HepG2 (cell line): ENCODE data around the gene NPHP4. TPM values are rescaled to one million over a fixed set of nuclear protein-coding genes. Genes with fewer than 3 reads are reported as not detected.

Source experiments
- ATAC-seq: fragments of 200-7000 bp; cut with Tn5 transposase; 3 replicates; pipeline ENCODE4 v1.9.1; 2020; ENCODE audit warnings: mild to moderate bottlenecking, moderate library complexity
- BruUV-seq: library from RNA; stranded (reverse); fragments of 400-500 nt; replicated peaks from 2 replicates; lab custom pipeline; 2021; lab: Mats Ljungman, UMichigan
- CTCF ChIA-PET: fragments of 300-600 bp; formaldehyde crosslinking; extraction: SDS; loops from one replicate; lab custom pipeline; 2021; ENCODE audit warnings: low total read pairs, inconsistent platforms, low intra/inter-chr PET ratio; lab: Yijun Ruan, JAX
- POLR2A ChIA-PET: fragments of 350-600 bp; sonication (Branson Sonifier 250); formaldehyde crosslinking; loops from one replicate; lab custom pipeline; 2020; ENCODE audit warnings: antibody characterized with exemption, inconsistent platforms; lab: Yijun Ruan, JAX
- DNase-seq: peaks from one replicate; pipeline ENCODE4 v3.0.0-alpha.2; 2015; ENCODE audit warnings: low spot score
- FAIRE-seq: peaks from 3 replicates; lab custom pipeline; 2011; peaks lifted over from hg19 to GRCh38; lab: Jason Lieb, UNC
- H2AFZ ChIP-seq: one replicate; pipeline ENCODE4 v1.6.1; 2011; ENCODE audit warnings: low read length, inconsistent platforms
- H3K27ac ChIP-seq: fragments of 300-600 bp; 3 replicates; pipeline ENCODE4 v1.8.0; 2011; ENCODE audit warnings: mixed run types, mild to moderate bottlenecking, mixed read lengths, low read length, inconsistent platforms; ENCODE audit not compliant: insufficient read depth; ENCODE audit errors: extremely low read length
- H3K27me3 ChIP-seq, 2 experiments: fragments of 200-600 bp in 1 of 2; 2 replicates in 1 of 2; 3 replicates in 1 of 2; pipeline versions ENCODE4 v1.6.0 to v1.8.0; 2011; ENCODE audit warnings: low read length in 2 of 2, mild to moderate bottlenecking in 2 of 2, moderate library complexity in 2 of 2, inconsistent platforms in 1 of 2; ENCODE audit not compliant: insufficient read depth in 2 of 2, control insufficient read depth in 1 of 2
- H3K36me3 ChIP-seq, 2 experiments: fragments of 200-600 bp in 1 of 2; replicated peaks in 1 of 2; 2 replicates in 1 of 2; 3 replicates in 1 of 2; pipeline versions ENCODE4 v1.5.1 to v1.8.0; 2011; ENCODE audit warnings: low read length in 2 of 2, inconsistent platforms in 1 of 2; ENCODE audit not compliant: insufficient read depth in 2 of 2, control insufficient read depth in 1 of 2
- H3K4me1 ChIP-seq: 2 replicates; pipeline ENCODE4 v1.5.1; 2012; ENCODE audit warnings: low read length, inconsistent platforms; ENCODE audit not compliant: insufficient read depth
- H3K4me2 ChIP-seq: 2 replicates; pipeline ENCODE4 v1.6.0; 2011; ENCODE audit warnings: low read depth, low read length, inconsistent platforms
- H3K4me3 ChIP-seq, 3 experiments: fragments of 200-600 bp in 1 of 3; sonication (generic), shearing (Covaris generic) in 1 of 3; replicated peaks in 1 of 3; 2 replicates each; pipeline ENCODE4 v1.5.1; 2011 to 2016; ENCODE audit warnings: low read length in 3 of 3, inconsistent platforms in 2 of 3, low read depth in 2 of 3, mild to moderate bottlenecking in 2 of 3, control low read depth in 1 of 3, mixed read lengths in 1 of 3; ENCODE audit not compliant: insufficient read depth in 1 of 3
- H3K79me2 ChIP-seq: one replicate; pipeline ENCODE4 v1.6.1; 2011; ENCODE audit warnings: low read length, inconsistent platforms; ENCODE audit not compliant: insufficient read depth
- H3K9ac ChIP-seq: 2 replicates; pipeline ENCODE4 v1.6.0; 2011; ENCODE audit warnings: mild to moderate bottlenecking, low read depth, low read length, inconsistent platforms; ENCODE audit not compliant: insufficient read depth
- H3K9me3 ChIP-seq: 2 replicates; pipeline ENCODE4 v1.5.1; 2012; ENCODE audit warnings: mild to moderate bottlenecking, low read length
- H4K20me1 ChIP-seq: 2 replicates; pipeline ENCODE4 v1.6.0; 2011; ENCODE audit warnings: inconsistent platforms, mild to moderate bottlenecking, low read length, moderate library complexity; ENCODE audit not compliant: insufficient read depth
- BHLHE40 ChIP-seq: IDR thresholded peaks from 2 replicates; pipeline ENCODE4 v1.6.1; 2011; ENCODE audit warnings: low read length, improper control_type of control experiment
- DPF2 ChIP-seq: sonication (generic); formaldehyde crosslinking; IDR thresholded peaks from 2 replicates; pipeline ENCODE4 v1.4.0; 2020; ENCODE audit warnings: mild to moderate bottlenecking, low read depth, missing genetic modification reagents, borderline replicate concordance
- HDAC2 ChIP-seq: sonication (generic); formaldehyde crosslinking; IDR thresholded peaks from 2 replicates; pipeline ENCODE4 v1.4.0; 2020; ENCODE audit warnings: missing genetic modification reagents
- MLLT10 ChIP-seq: sonication (generic); formaldehyde crosslinking; IDR thresholded peaks from 2 replicates; pipeline ENCODE4 v1.4.0; 2020; ENCODE audit warnings: missing genetic modification reagents
- PHF20 ChIP-seq: sonication (generic); formaldehyde crosslinking; IDR thresholded peaks from 2 replicates; pipeline ENCODE4 v1.5.0; 2020; ENCODE audit warnings: mild to moderate bottlenecking, missing genetic modification reagents
- RARA ChIP-seq: IDR thresholded peaks from 2 replicates; pipeline ENCODE4 v1.6.1; 2016; ENCODE audit warnings: missing genetic modification reagents, missing compliant biosample characterization
- RFXAP ChIP-seq: sonication (generic); formaldehyde crosslinking; IDR thresholded peaks from 2 replicates; pipeline ENCODE4 v1.4.0; 2020; ENCODE audit warnings: missing genetic modification reagents, borderline replicate concordance
- SIN3B ChIP-seq: fragments of 150-350 bp; IDR thresholded peaks from 2 replicates; pipeline ENCODE4 v1.6.1; 2014; ENCODE audit warnings: low read length
- SP140L ChIP-seq: sonication (generic); formaldehyde crosslinking; IDR thresholded peaks from 2 replicates; pipeline ENCODE4 v1.4.0; 2020; ENCODE audit warnings: missing genetic modification reagents, borderline replicate concordance
- SP5 ChIP-seq: IDR thresholded peaks from 2 replicates; pipeline ENCODE4 v1.6.1; 2016; ENCODE audit warnings: low read depth, borderline replicate concordance
- ZBTB40 ChIP-seq, 2 experiments: fragments of 450-650 bp in 1 of 2; sonication (generic) in 1 of 2; formaldehyde crosslinking in 1 of 2; IDR thresholded peaks; 2 replicates each; pipeline versions ENCODE4 v1.6.1 to v1.8.0; 2016 to 2022; ENCODE audit warnings: antibody characterized with exemption in 1 of 2, mild to moderate bottlenecking in 1 of 2, missing genetic modification reagents in 1 of 2
- ZNF350 ChIP-seq: sonication (generic); formaldehyde crosslinking; IDR thresholded peaks from 2 replicates; pipeline ENCODE4 v1.4.0; 2020; ENCODE audit warnings: mild to moderate bottlenecking, low read depth, missing genetic modification reagents, borderline replicate concordance
- ZNF510 ChIP-seq: sonication (generic); formaldehyde crosslinking; IDR thresholded peaks from 2 replicates; pipeline ENCODE4 v1.4.0; 2020; ENCODE audit warnings: low read depth, mild to moderate bottlenecking, missing genetic modification reagents
- ZNF678 ChIP-seq: sonication (generic); formaldehyde crosslinking; IDR thresholded peaks from 2 replicates; pipeline ENCODE4 v1.4.0; 2020; ENCODE audit warnings: mild to moderate bottlenecking, missing genetic modification reagents
- ZNF747 ChIP-seq: sonication (generic); formaldehyde crosslinking; IDR thresholded peaks from 2 replicates; pipeline ENCODE4 v1.8.1; 2023; ENCODE audit warnings: missing genetic modification reagents, mild to moderate bottlenecking, borderline replicate concordance
- WGBS: methylation state at CpG from one replicate; pipeline ENCODE4 v1.1.6; 2017; ENCODE audit warnings: low lambda C conversion rate; 5-methylcytosine and 5-hydroxymethylcytosine counted together
- in situ Hi-C: cut with HindIII; loops from 2 replicates; pipeline ENCODE4 v1.10.0; 2017; ENCODE audit warnings: low pct_unique_long_range_greater_than_20kb; ENCODE audit not compliant: extremely low pct_ligation_motif_present
- intact Hi-C: fragments of 100-400 bp; cut with micrococcal nuclease; formaldehyde crosslinking; loops from one replicate; pipeline ENCODE4 v1.10.0; 2022; ENCODE audit not compliant: unreplicated experiment
- polyA plus RNA-seq, 8 experiments: library from polyadenylated mRNA; depleted of rRNA in 3 of 8; stranded (reverse) in 7 of 8; unstranded in 1 of 8; fragments of >200 nt; fragmentation: Illumina TruSeq in 4 of 8; extraction: Trizol in 4 of 8; gene quantifications; 2 replicates each; pipeline versions ENCODE4 v1.2.1 to v1.2.3, GENCODE V29; 2011 to 2016; ENCODE audit warnings: low read depth in 4 of 8, missing spikeins in 1 of 8, mixed read lengths in 1 of 8; ENCODE audit not compliant: insufficient read depth in 1 of 8
- total RNA-seq, 5 experiments: library from RNA; depleted of rRNA; stranded (reverse); fragments of >200 nt; fragmentation: Illumina TruSeq; extraction: Trizol; gene quantifications; 2 replicates each; pipeline ENCODE4 v1.2.3, GENCODE V29; 2016; ENCODE audit warnings: low read depth in 1 of 5

The NPHP4 gene
- total and polyA plus RNA-seq, 2 of the 13 experiments (the other 11 are each of a cell fraction or from before 2014, with no cell fraction given), result 4.4 to 6.8 TPM

DNA sequence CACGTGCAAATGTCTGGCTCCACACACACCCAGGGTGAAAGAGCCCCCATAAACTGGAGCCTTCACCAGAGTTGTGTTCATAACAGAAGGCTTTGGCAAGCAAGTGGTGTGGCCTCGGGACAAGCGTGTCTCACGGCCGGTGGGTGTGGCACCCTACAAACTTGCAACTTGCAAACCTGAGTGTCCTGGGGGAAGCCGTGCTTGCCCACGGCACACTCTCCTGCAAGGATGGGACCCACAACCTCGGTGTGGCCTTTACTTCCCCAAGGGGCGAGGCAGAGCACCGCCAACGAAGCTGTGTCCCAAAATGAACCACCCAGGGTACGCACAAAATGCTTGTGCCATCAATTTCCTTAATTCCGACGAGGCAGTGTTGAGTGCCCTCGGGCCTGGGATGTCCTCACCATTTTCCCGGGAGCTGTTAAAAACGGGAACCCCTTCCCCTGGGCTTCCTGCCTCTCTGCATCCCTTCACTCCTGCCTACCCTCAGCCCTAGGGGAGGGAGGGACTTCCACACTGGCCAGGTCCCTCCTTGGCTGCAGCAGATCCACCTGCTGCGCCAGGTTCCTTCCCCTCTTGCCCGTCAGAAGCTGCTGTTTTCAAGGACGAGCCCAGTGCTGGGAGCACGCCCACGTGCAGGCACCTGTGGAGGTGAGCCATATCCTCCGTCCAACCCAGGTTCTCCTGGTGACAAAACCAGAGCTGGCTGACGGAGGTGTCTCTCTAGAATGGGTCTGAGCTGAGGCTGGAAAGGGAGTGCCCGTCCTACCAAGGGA, 111.4 kb downstream of the NPHP4 start:
- FAIRE-seq, result no peak
- BruUV-seq, result no TSS peak
- CTCF ChIA-PET, result no interaction called here

More for the DNA sequence above, 111.4 kb downstream of the NPHP4 start:
- Histone ChIP-seq H4K20me1 (no peaks in the 10 kb centered on the region), H3K9ac (no peak overlapping the region), H3K27me3 (no peaks in the 10 kb centered on the region), H2AFZ (no peak overlapping the region)
- in situ Hi-C loops, result no loop called here
- TF ChIP-seq BHLHE40 (no peak), HDAC2 (CRISPR knock-in tag) (no peak), ZNF350 (CRISPR knock-in tag) (no peak), MLLT10 (CRISPR knock-in tag) (no peak), SP140L (CRISPR knock-in tag) (no peak), ZNF510 (CRISPR knock-in tag) (no peak), ZNF678 (CRISPR knock-in tag) (no peak), SIN3B (no peak), ZBTB40 (IDR thresholded peaks at IDR 0.05) (no peak), ZBTB40 (CRISPR knock-in tag; IDR thresholded peaks at IDR 0.05) (no peak), SP5 (CRISPR knock-in tag) (no peak), PHF20 (no peak), ZNF747 (CRISPR knock-in tag) (no peak), RARA (CRISPR knock-in tag) (no peak), DPF2 (CRISPR knock-in tag) (no peak), RFXAP (CRISPR knock-in tag) (no peak)
- TF ChIP-seq, all 625 proteins: peak for 0
- ATAC-seq (no peak), DNase-seq (no peak)
- no peak overlapping the region for H3K27ac ChIP-seq
- no peaks in the 10 kb centered on the region for H3K79me2 ChIP-seq
- 97% methylated on average over 12 of the region's 25 CpGs for WGBS
- no peaks in the 10 kb centered on the region for H3K4me1 ChIP-seq
- intact Hi-C loops, result no loop called here
- no peak overlapping the region for H3K4me3 ChIP-seq
- peaks cover 9 to 42% of the 10 kb centered on the region in 2 experiments; a peak in 4 of 5 replicates for H3K36me3 ChIP-seq
- H3K4me2 ChIP-seq, result no peak overlapping the region
- POLR2A ChIA-PET, result no interaction called here
- H3K9me3 ChIP-seq, result no peaks in the 10 kb centered on the region; the same call in 1 of the 2 replicates
